HG03521 (cell line): ENCODE results near the gene KAT6B.

Experiments used
- ATAC-seq: cut with Tn5 transposase; IDR thresholded peaks from one replicate; pipeline ENCODE4 v1.9.1; 2021; ENCODE audit warnings: mild to moderate bottlenecking, moderate library complexity; ENCODE audit not compliant: unreplicated experiment

The KAT6B gene

DNA sequence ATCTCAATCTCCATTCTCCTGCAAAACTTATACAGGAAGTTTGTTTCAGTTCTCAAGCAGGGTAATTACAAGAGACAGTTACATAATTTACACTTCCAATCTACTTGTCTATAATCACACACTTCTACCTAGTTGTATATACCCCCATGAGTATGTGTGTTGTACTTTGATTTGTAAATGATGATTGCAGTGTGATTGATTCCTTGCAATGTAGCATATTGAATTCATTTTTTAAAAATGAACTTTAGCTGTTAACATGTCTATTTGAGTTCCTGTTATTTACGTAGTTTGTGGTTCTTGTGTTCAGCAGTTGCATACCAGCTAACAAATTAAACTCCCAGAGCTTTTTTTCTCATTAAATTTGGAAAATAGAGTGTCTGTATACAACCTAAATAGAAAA is 182.6 kb downstream of the KAT6B start:
- ATAC-seq = no peak

DNA sequence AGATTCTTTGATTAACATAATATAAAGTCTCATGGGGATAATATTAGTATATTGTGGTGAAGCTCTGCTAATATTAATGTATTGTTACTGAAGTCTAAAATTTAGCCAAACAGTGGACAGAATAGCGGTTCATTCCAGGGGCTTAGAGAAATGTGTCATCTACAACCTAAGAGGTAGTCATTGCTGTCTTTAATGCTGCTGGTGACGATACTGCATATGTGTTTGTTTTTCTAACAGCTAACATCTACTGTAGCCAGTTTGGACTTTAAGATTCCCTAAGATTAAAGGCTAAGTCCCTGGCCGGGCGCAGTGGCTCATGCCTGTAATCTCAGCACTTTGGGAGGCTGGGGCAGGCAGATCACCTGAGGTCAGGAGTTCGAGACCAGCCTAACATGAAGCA is 183.0 kb downstream of the KAT6B start:
- ATAC-seq = no peak

DNA sequence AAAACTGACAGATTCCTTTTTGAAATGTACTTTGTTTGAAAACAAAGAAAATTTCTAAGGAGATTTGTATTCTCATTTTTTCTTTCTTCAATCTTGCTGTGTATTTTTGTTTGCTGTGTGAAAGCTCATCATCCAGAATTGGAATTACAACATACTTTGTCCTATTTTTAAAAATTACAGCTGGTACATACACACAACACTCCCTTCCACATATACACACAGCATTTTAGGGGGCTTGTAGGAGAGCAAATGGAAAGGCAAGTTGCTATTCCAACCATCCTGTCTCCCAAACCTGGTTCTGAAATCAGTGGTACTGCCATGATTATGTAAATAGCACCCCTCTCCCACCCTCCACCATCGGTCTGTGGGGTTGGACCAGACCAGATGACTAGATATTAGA is 184.0 kb downstream of the KAT6B start:
- ATAC-seq = no peak

DNA sequence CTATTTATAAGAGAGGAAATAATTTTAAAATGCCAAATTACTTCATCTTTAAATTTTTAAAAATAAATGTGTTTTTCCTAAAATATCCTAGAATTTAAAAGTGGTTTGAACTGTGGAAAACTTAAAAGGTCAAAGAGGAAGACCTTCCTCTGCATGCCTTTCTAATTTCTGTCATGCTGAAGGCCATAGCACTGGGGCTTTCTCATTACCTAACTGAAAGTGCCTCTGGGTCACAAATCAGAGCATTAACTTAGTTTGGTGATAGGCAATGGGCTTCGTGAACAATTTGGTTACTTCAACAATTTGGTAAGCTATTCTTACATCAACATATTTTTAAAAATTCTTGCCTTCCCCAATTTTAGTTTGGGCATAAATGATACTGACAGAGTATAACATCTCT is 184.8 kb downstream of the KAT6B start:
- ATAC-seq = no peak

DNA sequence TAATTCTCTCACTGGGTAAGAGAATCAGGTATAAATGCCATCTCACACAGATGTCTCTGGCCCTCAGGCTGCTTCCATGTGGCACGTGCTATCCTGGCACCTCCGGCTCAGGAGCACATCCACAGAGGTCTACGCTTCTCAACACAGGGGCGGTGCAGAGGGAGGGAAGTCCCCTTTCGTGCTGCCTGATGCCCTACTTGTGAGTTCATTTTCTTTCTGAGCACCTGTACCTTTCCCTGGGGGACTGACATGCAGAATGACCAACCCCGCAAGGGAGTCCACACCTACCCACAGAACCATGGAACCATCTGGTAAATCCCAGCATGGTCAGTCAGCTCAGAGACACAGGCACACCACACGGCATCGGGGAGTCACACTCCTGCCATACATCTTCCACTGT is 186.1 kb downstream of the KAT6B start:
- no peak for ATAC-seq

DNA sequence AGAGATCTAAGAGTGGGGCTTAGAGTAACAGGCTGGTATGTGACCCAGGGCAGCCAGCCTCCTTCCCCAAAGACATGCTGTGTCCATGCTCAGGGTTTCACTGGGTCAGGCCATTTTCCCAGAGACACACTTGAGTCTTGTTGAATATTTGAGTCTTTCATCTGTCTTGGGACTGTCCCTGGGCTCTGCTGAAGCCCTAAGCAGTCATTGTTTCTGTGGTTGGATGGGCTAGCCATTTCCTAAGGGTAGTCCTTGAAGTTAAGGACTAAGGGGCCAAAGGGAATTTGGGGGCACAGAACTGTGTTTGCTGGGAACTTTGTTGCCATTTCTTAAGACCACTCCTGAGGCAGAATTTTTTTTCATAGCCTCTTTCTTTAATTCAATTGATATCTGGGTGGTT is 186.6 kb downstream of the KAT6B start:
- no peak for ATAC-seq

DNA sequence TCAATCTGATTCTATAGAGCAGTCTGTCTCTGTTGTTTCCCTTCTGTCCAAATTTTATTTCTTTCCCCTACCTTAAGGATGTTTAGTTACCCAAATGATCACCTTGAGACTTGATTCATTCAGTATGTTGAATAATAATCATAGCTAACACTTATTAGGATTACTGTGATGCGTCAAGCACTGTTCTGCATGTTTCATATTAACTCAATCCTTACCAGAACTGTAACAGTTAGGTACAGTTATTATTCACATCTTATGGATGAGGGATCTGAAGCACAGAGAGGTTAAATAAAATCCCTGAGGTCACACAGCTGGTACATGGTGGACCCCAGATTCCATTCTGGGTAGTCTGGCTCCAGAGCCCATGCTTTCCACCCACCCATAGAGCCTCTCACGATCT is 187.1 kb downstream of the KAT6B start:
- ATAC-seq = no peak

DNA sequence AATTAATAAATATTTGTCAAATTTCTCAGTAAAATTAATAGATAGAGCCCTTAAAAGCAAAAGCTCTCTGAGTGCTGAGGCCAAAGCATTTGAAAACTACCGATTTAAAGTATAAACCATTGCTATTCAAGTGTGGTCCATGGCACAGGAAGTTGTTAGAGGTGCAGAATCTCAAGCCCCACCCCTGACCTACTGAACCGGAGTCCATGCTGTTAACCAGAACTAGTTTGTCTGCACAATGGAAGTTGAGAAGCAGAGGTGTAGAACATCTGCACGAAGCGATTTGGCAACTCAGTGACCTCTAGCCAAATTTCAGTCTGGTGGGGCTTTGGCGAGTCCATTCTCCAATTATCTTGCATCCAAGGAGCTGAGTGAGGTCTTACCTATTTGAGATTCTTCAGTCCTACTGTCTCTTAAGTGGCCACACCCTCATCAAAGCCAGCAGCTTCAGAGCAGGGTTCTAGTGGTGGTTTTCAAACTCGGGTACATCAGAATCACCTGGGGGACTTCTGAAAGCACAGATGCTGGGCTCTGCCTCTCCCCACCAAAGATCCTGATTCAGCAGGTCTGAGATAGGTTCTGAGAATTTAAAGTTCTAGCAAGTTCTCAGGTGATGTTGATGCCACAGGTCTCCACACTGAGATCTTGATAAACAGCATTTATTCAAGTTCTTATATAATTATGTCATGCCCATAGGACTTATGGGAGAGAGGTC is 188.3 kb downstream of the KAT6B start:
- ATAC-seq = no peak

DNA sequence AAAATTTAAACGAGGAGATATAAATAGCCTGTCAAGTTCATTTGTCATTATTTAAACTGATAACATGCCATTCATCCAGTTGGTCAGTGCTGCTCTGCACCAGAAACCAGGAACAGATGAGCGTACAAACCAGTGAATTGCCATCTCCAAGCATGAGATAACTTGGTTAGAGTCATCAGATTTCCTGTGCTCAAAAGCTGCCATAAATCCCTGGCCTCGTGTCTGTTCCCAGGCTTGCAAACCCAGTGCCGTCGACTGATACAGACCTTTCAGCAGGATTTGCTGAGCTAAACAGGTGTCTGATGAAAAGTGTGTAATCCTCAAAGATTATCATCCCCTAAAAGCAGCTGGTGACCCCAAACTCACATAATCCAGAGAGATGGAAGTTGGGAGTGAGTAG is 189.0 kb downstream of the KAT6B start:
- no peak for ATAC-seq

DNA sequence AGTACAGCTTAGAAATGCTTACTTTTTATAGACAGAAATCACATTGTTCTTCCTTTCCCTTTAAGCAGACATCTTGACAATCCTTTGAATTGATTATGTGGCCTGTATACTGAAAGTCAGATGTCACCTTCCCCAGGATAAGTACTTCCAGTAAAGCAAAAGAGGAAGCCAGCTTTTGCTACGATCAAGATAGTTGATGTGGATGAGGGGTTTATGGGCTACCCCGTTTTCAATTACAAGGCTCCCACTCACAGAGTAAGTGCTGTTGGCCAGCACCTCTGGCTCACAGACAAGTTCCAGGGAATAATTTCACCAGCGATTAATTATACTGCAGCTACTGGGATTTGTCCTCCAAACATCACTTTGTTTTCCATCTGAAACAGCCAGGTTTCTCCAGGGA is 189.9 kb downstream of the KAT6B start:
- no peak for ATAC-seq

DNA sequence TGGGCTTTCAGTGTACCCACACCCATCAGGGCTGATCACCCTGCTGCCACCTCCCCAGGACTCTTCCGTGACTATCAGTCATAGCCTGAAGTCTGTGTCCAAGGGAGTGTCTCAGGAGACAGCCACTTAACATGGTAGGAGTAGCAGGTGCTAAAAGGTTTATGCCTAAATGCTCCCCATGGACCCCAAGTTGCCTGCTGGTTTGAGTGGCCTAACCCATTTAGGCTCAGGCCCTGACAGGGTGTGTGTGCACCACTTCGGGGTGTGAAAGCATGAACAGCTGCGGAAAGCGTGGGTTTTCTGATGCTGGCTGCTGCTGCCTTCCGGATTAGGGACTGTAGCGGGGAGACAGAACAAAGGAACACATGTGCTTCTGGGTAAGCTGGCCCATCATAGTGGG is 191.9 kb downstream of the KAT6B start:
- no peak for ATAC-seq

DNA sequence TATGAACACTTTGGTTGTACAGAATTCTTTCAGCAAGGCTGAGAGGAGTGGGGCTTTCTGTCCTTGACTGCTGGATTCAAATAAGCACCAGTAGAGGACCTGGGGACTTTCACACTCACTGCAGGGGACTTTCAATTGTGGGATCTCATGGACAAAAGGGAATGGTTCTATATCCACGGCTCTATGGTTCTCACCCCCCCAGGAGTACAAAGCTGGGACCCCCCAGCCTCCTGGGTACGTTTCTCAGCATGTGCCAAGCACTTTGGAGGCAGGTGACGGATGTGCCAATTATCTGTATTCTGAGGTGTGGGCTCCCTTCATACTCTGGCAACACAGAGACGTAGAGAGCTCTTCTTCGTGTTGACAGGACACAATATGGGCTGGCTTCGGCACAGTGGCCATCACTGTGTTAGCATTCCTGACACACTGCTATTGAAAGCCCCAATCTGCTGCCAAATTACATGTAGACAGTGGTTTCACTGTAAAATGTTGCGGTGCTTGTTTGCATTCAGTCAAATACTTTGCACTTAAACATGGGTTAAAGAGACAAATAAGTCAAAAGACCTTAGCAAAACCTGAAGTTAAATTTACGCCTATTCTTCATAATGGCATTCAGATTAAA is 192.4 kb downstream of the KAT6B start:
- ATAC-seq = no peak

DNA sequence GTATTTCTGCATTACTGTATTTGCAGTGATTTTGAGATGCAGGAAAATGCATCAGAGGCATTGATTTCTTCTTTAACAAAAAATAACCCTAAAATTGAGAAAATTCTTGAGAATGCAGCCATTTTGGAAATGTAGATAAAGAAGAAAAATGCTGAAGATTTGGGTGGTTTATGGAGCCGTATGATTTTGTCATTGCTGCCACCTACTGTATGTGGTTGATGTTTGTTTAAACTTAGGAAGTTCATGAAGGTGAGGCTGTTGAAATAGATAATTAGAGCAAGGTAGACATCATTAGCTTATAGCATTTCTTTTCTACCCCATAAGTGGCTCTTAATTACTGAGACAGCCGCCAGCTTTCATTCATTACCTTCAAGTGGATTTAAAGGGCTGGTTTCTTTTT is 193.0 kb downstream of the KAT6B start:
- ATAC-seq = no peak

DNA sequence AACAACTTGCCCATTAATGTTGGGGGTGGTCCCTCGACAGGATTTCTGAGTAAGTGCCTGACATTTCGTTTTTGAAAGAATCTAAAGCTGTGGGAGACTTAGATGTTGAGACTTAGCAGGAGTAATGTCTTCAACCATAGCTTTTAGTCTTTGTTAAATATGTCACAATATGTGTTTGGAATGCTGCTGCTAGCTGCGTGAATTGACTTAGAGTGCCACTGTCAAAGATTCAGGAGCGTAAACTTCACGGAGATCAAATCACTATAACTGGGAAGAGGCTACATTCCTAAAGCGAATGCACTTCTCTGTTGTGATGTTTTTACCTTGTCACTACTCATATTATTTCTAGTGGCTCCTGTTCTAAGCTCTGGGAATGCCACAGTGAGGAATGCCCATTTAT is 193.8 kb downstream of the KAT6B start:
- no peak for ATAC-seq

DNA sequence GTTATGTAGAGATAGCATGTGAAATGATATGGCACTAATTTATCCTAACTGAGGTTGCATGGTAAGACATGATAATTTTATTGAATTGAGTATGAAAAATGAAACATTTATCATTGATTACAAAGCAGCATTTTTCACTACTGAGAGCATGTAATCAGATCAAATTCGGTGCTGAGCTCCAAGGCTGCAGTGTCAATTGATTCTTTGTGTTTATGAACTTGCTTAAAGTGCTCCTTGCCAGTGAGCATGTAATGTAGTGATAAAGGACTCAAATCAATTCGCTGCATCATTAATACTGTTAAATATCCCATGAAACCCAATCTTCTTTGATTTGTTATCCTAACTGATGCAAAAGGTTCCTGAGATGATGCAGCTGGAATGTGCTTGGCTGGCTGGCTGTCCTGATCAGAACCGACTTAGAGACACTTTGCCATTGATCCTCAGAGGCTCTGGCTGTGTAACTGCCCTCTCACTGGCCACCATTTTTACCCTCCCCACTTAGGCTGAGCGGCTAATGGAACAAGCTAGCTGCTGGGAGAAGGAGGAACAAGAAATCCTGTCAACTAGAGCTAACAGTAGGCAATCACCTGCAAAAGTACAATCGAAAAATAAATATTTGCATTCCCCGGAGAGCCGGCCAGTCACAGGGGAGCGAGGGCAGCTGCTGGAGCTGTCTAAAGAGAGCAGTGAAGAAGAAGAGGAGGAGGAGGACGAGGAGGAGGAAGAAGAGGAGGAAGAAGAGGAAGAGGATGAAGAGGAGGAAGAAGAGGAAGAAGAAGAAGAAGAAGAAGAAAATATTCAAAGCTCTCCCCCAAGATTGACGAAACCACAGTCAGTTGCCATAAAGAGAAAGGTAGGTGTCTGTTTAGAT is 195.2 kb downstream of the KAT6B start:
- no peak for ATAC-seq

DNA sequence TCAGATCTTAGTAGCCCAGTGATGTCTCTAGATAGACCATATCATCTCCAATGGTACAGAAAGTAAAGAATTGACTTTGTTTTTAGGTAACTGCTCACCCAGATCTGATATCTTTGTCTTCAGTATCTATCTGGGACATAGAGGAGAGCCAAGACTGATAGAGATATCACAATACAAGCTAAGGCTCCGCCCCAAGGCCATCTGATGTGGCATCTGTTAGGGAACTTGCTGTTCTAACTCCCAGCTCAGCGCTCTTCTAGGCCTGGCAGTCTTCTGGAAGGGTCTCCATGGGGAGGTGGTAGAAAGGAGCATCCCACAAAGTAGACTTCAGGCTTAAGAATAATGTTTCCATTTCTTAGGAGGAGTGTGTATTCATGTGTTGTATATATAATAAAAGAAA is 196.7 kb downstream of the KAT6B start:
- ATAC-seq = no peak

DNA sequence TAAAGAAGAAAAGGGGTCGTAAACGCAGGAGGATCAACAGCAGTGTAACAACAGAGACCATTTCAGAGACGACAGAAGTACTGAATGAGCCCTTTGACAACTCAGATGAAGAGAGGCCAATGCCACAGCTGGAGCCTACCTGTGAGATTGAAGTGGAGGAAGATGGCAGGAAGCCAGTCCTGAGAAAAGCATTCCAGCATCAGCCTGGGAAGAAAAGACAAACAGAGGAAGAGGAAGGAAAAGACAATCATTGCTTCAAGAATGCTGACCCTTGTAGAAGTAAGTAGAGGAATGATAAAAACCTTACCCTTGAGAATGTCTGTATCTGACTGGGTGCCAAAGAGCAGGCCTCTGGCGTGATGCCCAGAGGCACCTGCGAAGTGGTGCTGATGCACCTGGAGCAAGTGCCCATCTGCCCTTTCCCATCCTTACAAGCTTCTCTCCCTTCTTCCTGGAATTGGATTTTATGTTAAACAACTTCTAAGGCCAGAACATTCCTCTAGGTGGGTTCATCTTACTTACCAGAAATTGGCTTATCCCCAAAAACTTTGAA is 198.6 kb downstream of the KAT6B start:
- ATAC-seq = no peak

DNA sequence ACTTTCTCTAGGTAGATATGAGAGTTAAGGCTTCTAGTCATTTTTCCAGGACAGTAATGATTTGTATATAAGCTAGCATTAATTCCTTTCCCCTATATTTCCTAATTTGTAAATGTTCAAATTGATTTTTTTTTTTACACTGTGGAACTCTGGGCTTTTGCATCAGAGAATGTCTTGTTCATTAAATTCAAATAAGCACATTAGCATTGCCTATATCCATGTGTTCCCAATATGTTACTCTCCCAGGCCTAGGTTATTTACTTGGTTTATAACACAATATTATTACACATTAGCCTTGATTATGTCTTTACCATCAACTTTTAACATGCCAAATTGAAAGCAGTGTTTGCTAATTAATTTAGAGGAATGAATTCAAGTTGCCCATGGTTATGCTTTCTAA is 201.6 kb downstream of the KAT6B start:
- no peak for ATAC-seq

DNA sequence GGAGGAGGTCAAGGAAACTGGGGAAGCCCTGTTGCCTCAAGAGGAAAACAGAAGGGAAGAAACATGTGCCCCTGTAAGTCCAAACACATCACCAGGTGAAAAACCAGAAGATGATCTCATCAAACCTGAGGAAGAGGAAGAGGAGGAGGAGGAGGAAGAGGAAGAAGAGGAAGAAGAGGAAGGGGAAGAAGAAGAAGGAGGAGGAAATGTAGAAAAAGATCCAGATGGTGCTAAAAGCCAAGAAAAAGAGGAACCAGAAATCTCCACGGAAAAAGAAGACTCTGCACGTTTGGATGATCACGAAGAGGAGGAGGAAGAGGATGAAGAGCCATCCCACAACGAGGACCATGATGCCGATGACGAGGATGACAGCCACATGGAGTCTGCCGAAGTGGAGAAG is 202.3 kb downstream of the KAT6B start:
- no peak for ATAC-seq

DNA sequence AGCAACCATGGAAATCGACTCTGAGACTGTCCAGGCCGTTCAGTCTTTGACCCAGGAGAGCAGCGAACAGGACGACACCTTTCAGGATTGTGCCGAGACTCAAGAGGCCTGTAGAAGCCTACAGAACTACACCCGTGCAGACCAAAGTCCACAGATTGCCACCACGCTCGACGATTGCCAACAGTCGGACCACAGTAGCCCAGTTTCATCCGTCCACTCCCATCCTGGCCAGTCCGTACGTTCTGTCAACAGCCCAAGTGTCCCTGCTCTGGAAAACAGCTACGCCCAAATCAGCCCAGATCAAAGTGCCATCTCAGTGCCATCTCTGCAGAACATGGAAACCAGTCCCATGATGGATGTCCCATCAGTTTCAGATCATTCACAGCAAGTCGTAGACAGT is 203.0 kb downstream of the KAT6B start:
- no peak for ATAC-seq

DNA sequence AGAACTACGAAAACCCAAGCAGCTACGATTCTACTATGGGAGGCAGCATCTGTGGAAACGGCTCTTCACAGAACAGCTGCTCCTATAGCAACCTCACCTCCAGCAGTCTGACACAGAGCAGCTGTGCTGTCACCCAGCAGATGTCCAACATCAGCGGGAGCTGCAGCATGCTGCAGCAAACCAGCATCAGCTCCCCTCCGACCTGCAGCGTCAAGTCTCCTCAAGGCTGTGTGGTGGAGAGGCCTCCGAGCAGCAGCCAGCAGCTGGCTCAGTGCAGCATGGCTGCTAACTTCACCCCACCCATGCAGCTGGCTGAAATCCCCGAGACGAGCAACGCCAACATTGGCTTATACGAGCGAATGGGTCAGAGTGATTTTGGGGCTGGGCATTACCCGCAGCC is 203.5 kb downstream of the KAT6B start:
- ATAC-seq = no peak

DNA sequence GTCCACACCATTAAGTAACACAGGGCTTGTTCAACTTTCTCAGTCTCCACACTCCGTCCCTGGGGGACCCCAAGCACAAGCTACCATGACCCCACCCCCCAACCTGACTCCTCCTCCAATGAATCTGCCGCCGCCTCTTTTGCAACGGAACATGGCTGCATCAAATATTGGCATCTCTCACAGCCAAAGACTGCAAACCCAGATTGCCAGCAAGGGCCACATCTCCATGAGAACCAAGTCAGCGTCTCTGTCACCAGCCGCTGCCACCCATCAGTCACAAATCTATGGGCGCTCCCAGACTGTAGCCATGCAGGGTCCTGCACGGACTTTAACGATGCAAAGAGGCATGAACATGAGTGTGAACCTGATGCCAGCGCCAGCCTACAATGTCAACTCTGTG is 204.0 kb downstream of the KAT6B start:
- no peak for ATAC-seq
